ENCODE results near the gene SPRR4. TPM values are rescaled to one million over a fixed set of nuclear protein-coding genes. Genes with fewer than 3 reads are reported as not detected.
"Not testable (repeated sequence)": the region's sequence is repeated elsewhere in the genome, so short reads cannot be mapped to it uniquely, and the experiment has no call there.

SPRR4 gene
- total RNA-seq, 1 experiment from 2014 or later: not detected

DNA sequence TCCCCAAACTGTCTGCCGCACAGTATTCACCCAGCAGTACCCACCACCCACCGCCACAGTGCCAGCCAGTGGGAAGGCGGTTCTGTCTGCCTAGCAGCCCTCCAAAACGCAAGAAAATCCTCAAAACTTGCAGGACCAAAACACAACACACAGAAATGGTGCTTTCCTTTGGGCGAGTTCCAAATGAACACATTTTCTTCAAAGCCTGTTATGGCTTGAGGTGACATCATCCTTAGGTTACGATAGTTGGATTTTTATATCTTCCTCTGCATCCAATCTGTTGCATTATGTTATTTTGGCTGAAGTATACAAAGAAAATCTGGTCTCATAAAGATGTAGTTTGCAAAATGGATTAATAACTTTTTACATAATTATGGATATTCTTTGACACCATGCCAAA, 22.7 kb downstream of the SPRR4 start:
- Histone ChIP-seq H3K9me3 (0 out of 2 replicates have a peak, but pooled peaks cover 3% of the 10 kb centered on the region), H3K4me3 (no peak overlapping the region), H3K36me3 (no peaks in the 10 kb centered on the region), H3K27me3 (peaks cover 21% of the 10 kb centered on the region; the same call in 1 of the 2 replicates)
- DNase-seq: no peak

- no peak for DNase-seq
- H3K27me3 ChIP-seq: peaks cover 9% of the 10 kb centered on the region; the same call in 1 of the 2 replicates
- no peak overlapping the region for H3K4me3 ChIP-seq
- H3K9me3 ChIP-seq: no peaks in the 10 kb centered on the region
- no peaks in the 10 kb centered on the region for H3K36me3 ChIP-seq
Measured at GRCh38 chr1:152995842-152996241, 25.4 kb downstream of the SPRR4 start.

DNA sequence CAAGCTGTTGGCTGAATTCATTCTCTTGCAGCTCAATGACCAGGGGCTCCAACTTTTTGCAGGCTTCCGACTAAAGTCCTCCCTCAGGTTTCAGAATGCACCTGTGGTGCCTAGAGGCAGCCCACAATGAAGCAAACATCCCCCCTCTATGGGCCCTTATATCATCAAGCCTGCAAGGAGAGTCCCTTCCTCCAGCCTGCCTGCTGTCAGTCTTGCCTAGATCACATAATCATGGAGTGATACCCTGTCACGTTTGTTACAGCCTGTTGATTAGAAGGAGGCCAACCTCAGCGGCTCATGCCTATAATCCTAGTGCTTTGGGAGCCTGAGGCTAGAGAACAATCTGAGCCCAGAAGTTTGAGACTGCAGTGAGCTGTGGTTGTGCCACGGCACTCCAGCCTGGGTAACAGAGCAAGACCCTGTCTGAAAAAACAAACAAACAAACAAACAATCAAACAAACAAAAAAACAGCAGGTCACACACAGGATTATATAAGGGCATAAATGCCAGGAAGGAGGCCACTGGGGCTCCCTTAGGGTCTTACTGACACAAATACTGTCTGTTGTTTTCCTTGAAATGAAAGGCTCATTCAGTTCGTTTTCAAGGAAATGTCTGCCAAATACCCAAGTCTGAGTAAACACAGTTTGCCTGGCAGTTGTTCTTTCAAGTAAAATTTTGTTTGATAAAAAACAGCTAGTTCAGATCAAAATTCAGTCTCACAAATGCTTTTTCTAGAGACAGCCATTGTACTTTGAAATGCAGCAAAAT, 26.4 kb downstream of the SPRR4 start:
- Histone ChIP-seq H3K9me3 (no peaks in the 10 kb centered on the region), H3K4me3 (no peak overlapping the region), H3K27me3 (peaks cover 7% of the 10 kb centered on the region; the same call in 1 of the 2 replicates), H3K36me3 (no peaks in the 10 kb centered on the region)
- no peak for DNase-seq

DNA sequence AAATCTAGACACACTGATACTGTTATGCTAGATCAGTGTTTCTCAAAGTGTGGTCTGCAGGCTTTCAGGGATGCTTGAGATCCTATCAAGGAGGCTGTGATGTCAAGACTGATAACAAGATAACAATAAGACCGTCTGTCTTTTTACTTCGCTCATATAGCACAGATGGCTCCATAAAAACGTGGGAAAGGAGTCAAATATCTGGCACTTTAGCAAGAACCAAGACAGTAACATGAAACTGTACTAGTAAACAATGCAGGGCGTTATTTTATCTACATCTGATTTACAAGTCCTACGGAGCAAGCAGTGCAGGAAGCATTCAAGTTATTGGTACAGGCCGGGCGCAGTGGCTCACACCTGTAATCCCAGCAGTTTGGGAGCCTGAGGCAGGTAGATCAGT, 27.5 kb downstream of the SPRR4 start:
- no peak for DNase-seq
- Histone ChIP-seq H3K4me3 (no peak overlapping the region), H3K9me3 (no peaks in the 10 kb centered on the region), H3K36me3 (no peaks in the 10 kb centered on the region), H3K27me3 (peaks cover 7% of the 10 kb centered on the region)

- no peaks in the 10 kb centered on the region for H3K36me3 ChIP-seq
- peaks cover 7% of the 10 kb centered on the region for H3K27me3 ChIP-seq
- no peak overlapping the region for H3K4me3 ChIP-seq
- H3K9me3 ChIP-seq: no peaks in the 10 kb centered on the region
- no peak for DNase-seq
Measured at GRCh38 chr1:152998476-152998875, 28.0 kb downstream of the SPRR4 start.

DNA sequence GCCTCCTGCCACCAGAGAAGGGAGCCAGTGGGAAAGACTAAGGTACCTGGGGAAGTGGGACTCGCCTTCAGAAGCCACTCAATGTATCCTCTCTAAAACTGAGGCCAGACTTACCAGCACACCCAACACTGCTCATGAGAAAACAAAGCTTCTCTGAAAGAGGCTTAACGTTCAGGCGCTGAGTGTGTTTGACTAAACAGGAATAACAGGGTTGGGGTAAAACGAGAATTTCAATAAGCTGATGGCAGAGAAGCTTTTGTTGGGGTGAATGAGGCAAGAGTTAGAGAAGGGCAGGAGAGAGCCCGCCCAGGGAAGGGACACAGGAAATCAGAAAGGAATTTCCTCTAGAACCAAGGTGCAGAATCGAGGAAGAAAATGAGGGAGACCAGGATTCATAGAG, 29.4 kb downstream of the SPRR4 start:
- no peak for DNase-seq
- peaks cover 2% of the 10 kb centered on the region for H3K27me3 ChIP-seq
- no peak overlapping the region for H3K4me3 ChIP-seq
- H3K9me3 ChIP-seq: no peaks in the 10 kb centered on the region
- H3K36me3 ChIP-seq: no peaks in the 10 kb centered on the region

DNA sequence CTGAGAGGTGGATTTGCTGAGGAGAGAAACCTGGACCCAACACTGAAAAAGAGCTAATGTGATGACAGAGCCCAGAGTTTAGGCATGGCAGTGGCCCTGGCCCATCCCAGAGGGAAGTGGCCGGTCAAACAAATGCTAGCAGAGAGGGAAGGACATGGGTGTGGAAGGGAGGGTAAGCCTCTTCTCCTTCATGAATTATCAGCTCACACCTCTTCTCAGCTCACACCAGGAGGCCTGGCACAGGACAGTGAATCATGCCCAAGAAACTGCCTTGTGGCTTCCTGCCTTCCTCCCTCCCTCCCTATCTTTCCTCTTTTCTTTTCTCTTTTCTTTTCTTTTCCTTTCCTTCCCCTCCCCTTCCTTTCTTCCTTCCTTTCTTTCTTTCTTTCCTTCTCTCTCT, 29.8 kb downstream of the SPRR4 start:
- Histone ChIP-seq H3K36me3 (no peaks in the 10 kb centered on the region), H3K4me3 (no peak overlapping the region), H3K9me3 (no peaks in the 10 kb centered on the region), H3K27me3 (peaks cover 2% of the 10 kb centered on the region)
- no peak for DNase-seq

DNA sequence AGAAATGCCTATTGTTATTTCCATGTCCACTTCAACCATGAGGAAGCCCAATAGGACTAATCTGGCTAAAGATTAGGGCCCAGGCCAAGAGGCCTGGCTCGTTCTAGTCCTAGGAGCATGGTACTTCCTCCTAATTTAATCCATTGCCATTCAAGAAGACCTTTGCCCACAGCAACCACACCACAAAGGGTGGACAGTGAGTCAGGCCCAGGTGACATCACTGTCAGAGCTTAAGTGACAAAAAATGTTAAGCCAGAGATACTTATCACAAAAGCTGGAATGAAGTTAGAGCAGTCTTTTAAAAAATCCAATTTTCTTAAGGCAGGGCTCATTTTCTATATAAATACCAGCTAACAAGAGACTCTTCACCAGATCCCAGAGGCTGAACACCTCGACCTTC, 30.9 kb downstream of the SPRR4 start, which contains the start of gene SPRR3:
TSS of gene SPRR3 (plus strand) at position 368 of the 400 bp plus-strand sequence. CDS start 1,272 bp downstream, outside the sequence.
- Histone ChIP-seq H3K27me3 (no peaks in the 10 kb centered on the region; the same call in 1 of the 2 replicates), H3K36me3 (no peaks in the 10 kb centered on the region), H3K9me3 (no peaks in the 10 kb centered on the region), H3K4me3 (no peak within 1 kb of the TSS)
- DNase-seq: no peak

GRCh38 chr1:153011235-153011758, 40.8 kb downstream of the SPRR4 start:
- H3K9me3 ChIP-seq, H3K4me3 ChIP-seq, H3K27me3 ChIP-seq, H3K36me3 ChIP-seq, DNase-seq: not testable (repeated sequence)

GRCh38 chr1:153021829-153022228, 51.4 kb downstream of the SPRR4 start:
- not testable (repeated sequence) for H3K27me3 ChIP-seq, H3K9me3 ChIP-seq

More at GRCh38 chr1:153021829-153022228, 51.4 kb downstream of the SPRR4 start:
- H3K36me3 ChIP-seq, H3K4me3 ChIP-seq, DNase-seq: not testable (repeated sequence)

Other genes starting within 250 kb of the SPRR4 start
- not detected in 2 replicates for gene KPRP, start 212.6 kb upstream of the SPRR4 start, total RNA-seq (2014; rRNA removed; shearing (Covaris generic); ENCODE audit: low replicate concordance)
- gene LCE1F, start 195.5 kb upstream of the SPRR4 start, total RNA-seq (2014; rRNA removed; shearing (Covaris generic); ENCODE audit: low replicate concordance): not detected in 2 replicates
- gene LCE1E, start 184.4 kb upstream of the SPRR4 start, total RNA-seq (2014; rRNA removed; shearing (Covaris generic); ENCODE audit: low replicate concordance): not detected in 2 replicates
- gene LCE1D, start 173.9 kb upstream of the SPRR4 start, total RNA-seq (2014; rRNA removed; shearing (Covaris generic); ENCODE audit: low replicate concordance): not detected in 2 replicates
- not detected in 2 replicates for gene LCE1C, start 164.0 kb upstream of the SPRR4 start, total RNA-seq (2014; rRNA removed; shearing (Covaris generic); ENCODE audit: low replicate concordance)
- not detected in 2 replicates for gene LCE1B, start 158.7 kb upstream of the SPRR4 start, total RNA-seq (2014; rRNA removed; shearing (Covaris generic); ENCODE audit: low replicate concordance)
- not detected in 2 replicates for gene LCE1A, start 143.2 kb upstream of the SPRR4 start, total RNA-seq (2014; rRNA removed; shearing (Covaris generic); ENCODE audit: low replicate concordance)
- gene LCE6A, start 127.8 kb upstream of the SPRR4 start, total RNA-seq (2014; rRNA removed; shearing (Covaris generic); ENCODE audit: low replicate concordance): not detected in 2 replicates
- not detected in 2 replicates for gene LCE7A, start 110.7 kb upstream of the SPRR4 start, total RNA-seq (2014; rRNA removed; shearing (Covaris generic); ENCODE audit: low replicate concordance)
- not detected in 2 replicates for gene SMCP, start 92.3 kb upstream of the SPRR4 start, total RNA-seq (2014; rRNA removed; shearing (Covaris generic); ENCODE audit: low replicate concordance)
- gene IVL, start 62.1 kb upstream of the SPRR4 start, total RNA-seq (2014; rRNA removed; shearing (Covaris generic); ENCODE audit: low replicate concordance): not detected in 2 replicates
- gene SPRR5, start 23.4 kb upstream of the SPRR4 start, total RNA-seq (2014; rRNA removed; shearing (Covaris generic); ENCODE audit: low replicate concordance): not detected in 2 replicates
- gene SPRR1A, start 13.4 kb downstream of the SPRR4 start, total RNA-seq (2014; rRNA removed; shearing (Covaris generic); ENCODE audit: low replicate concordance): not detected in 2 replicates
- gene SPRR3, start 31.1 kb downstream of the SPRR4 start, total RNA-seq (2014; rRNA removed; shearing (Covaris generic); ENCODE audit: low replicate concordance): not detected in 2 replicates
- not detected in 2 replicates for gene SPRR1B, start 60.6 kb downstream of the SPRR4 start, total RNA-seq (2014; rRNA removed; shearing (Covaris generic); ENCODE audit: low replicate concordance)
- gene SPRR2D, start 70.5 kb downstream of the SPRR4 start, total RNA-seq (2014; rRNA removed; shearing (Covaris generic); ENCODE audit: low replicate concordance): not detected in 2 replicates
- not detected in 2 replicates for gene SPRR2A, start 86.9 kb downstream of the SPRR4 start, total RNA-seq (2014; rRNA removed; shearing (Covaris generic); ENCODE audit: low replicate concordance)
- gene SPRR2B, start 101.0 kb downstream of the SPRR4 start, total RNA-seq (2014; rRNA removed; shearing (Covaris generic); ENCODE audit: low replicate concordance): not detected in 2 replicates
- gene SPRR2E, start 123.9 kb downstream of the SPRR4 start, total RNA-seq (2014; rRNA removed; shearing (Covaris generic); ENCODE audit: low replicate concordance): not detected in 2 replicates
- gene SPRR2F, start 142.9 kb downstream of the SPRR4 start, total RNA-seq (2014; rRNA removed; shearing (Covaris generic); ENCODE audit: low replicate concordance): not detected in 2 replicates
- not detected in 2 replicates for gene SPRR2G, start 180.2 kb downstream of the SPRR4 start, total RNA-seq (2014; rRNA removed; shearing (Covaris generic); ENCODE audit: low replicate concordance)
- gene LELP1, start 232.8 kb downstream of the SPRR4 start, total RNA-seq (2014; rRNA removed; shearing (Covaris generic); ENCODE audit: low replicate concordance): not detected in 2 replicates
- 0.07 and 1.0 TPM in 2 replicates for gene PRR9, start 246.9 kb downstream of the SPRR4 start, total RNA-seq (2014; rRNA removed; shearing (Covaris generic); ENCODE audit: low replicate concordance)